ENCODE data around the gene ZFYVE19. TPM values are rescaled to one million over a fixed set of nuclear protein-coding genes. Genes with fewer than 3 reads are reported as not detected.

The ZFYVE19 gene
- total and polyA plus RNA-seq, 2 donors (not counting 1 experiment from before 2014, with no cell fraction given), result 14.1 to 21.3 TPM

DNA sequence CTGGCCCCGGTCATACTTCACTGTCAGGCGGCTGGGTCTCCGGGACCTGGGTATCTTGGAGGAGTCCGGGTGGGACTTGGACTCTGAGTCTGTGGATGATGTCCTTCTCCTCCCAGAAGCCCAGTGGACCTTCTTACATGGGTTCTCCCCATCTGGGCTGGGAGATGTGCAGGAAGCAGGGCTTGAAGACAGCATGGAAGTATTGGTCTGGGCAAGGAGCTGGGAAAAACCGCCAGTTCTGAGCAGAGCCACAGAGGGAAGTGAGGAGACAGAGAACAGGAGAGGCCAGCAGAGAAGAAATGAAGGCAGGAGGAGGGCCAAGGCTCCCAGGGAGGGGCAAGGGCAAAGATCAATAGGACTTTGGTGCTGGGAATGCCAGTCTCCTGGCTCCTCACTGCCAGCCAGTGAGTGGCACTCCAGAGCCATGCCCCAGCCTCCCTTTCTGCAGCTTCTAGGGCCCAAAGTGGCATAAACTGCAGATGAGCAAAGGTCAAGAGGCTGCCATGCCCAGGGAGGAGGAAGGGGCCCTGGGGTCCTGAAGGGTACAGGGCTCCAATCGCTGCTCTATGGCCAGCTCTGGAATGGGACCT, 21.7 kb downstream of the ZFYVE19 start, which contains the start of gene PPP1R14D:
Gene PPP1R14D (minus strand): TSS at position 262 of the 590 bp plus-strand sequence. CDS start 67 bp downstream, at position 195.
- DNase-seq (ENCODE audit: low read depth in 2 of 2), result no peak
- no peaks in the 10 kb centered on the region for H3K79me2 ChIP-seq (ENCODE audit: control insufficient read depth, insufficient read depth, low read length)
- TF ChIP-seq EZH2 (IDR thresholded peaks at IDR 0.05; ENCODE audit: low read length, missing control alignments) (no peak), CTCF (conservative IDR thresholded peaks at IDR 0.05 in 1 of 2, IDR thresholded peaks at IDR 0.05 in 1 of 2; ENCODE audit: low read depth in 1 of 2, low read length in 2 of 2) (no peak)
- H4K20me1 ChIP-seq (ENCODE audit: control insufficient read depth, extremely low read depth, insufficient read depth, low read length), result no peaks in the 10 kb centered on the region
- H3K4me1 ChIP-seq (ENCODE audit: control insufficient read depth, extremely low read depth, insufficient read depth, low read length), result no peaks in the 10 kb centered on the region
- no peak within 1 kb of the TSS for H3K4me3 ChIP-seq (replicated peaks in 1 of 4; ENCODE audit: control extremely low read depth in 1 of 4, insufficient read depth in 1 of 4, low read depth in 3 of 4, low read length in 4 of 4)
- H3K9me3 ChIP-seq (ENCODE audit: control insufficient read depth, insufficient read depth, low read depth, low read length), result no peaks in the 10 kb centered on the region
- peaks cover 16% of the 10 kb centered on the region for H3K27me3 ChIP-seq (ENCODE audit: control insufficient read depth, insufficient read depth, low read length)
- H3K36me3 ChIP-seq (ENCODE audit: control insufficient read depth, insufficient read depth, low read length), result no peaks in the 10 kb centered on the region
- H3K27ac ChIP-seq (ENCODE audit: insufficient read depth, low read length), result no peak within 1 kb of the TSS
- no peak within 1 kb of the TSS for H3K9ac ChIP-seq (ENCODE audit: insufficient read depth, low read length)
- H3K4me2 ChIP-seq (ENCODE audit: extremely low read depth, insufficient read depth, low read length), result no peak within 1 kb of the TSS
- no peak within 1 kb of the TSS for H2AFZ ChIP-seq (ENCODE audit: low read length)

- peaks cover 16% of the 10 kb centered on the region for H3K27me3 ChIP-seq (ENCODE audit: control insufficient read depth, insufficient read depth, low read length)
- H3K36me3 ChIP-seq (ENCODE audit: control insufficient read depth, insufficient read depth, low read length), result no peaks in the 10 kb centered on the region
- no peak for TF ChIP-seq CTCF (conservative IDR thresholded peaks at IDR 0.05 in 1 of 2, IDR thresholded peaks at IDR 0.05 in 1 of 2; ENCODE audit: low read depth in 1 of 2, low read length in 2 of 2)
- TF ChIP-seq EZH2 (IDR thresholded peaks at IDR 0.05; ENCODE audit: low read length, missing control alignments), result no peak
- no peak for DNase-seq (ENCODE audit: low read depth in 2 of 2)
- H3K4me2 ChIP-seq (ENCODE audit: extremely low read depth, insufficient read depth, low read length), result no peak overlapping the region
- no peak overlapping the region for H2AFZ ChIP-seq (ENCODE audit: low read length)
- H3K27ac ChIP-seq (ENCODE audit: insufficient read depth, low read length), result no peak overlapping the region
- no peaks in the 10 kb centered on the region for H3K9me3 ChIP-seq (ENCODE audit: control insufficient read depth, insufficient read depth, low read depth, low read length)
- no peak overlapping the region for H3K9ac ChIP-seq (ENCODE audit: insufficient read depth, low read length)
- no peak overlapping the region for H3K4me3 ChIP-seq (replicated peaks in 1 of 4; ENCODE audit: control extremely low read depth in 1 of 4, insufficient read depth in 1 of 4, low read depth in 3 of 4, low read length in 4 of 4)
- no peaks in the 10 kb centered on the region for H3K79me2 ChIP-seq (ENCODE audit: control insufficient read depth, insufficient read depth, low read length)
- H4K20me1 ChIP-seq (ENCODE audit: control insufficient read depth, extremely low read depth, insufficient read depth, low read length), result no peaks in the 10 kb centered on the region
- no peaks in the 10 kb centered on the region for H3K4me1 ChIP-seq (ENCODE audit: control insufficient read depth, extremely low read depth, insufficient read depth, low read length)
Measured at GRCh38 chr15:40829115-40829514, 22.2 kb downstream of the ZFYVE19 start.

DNA sequence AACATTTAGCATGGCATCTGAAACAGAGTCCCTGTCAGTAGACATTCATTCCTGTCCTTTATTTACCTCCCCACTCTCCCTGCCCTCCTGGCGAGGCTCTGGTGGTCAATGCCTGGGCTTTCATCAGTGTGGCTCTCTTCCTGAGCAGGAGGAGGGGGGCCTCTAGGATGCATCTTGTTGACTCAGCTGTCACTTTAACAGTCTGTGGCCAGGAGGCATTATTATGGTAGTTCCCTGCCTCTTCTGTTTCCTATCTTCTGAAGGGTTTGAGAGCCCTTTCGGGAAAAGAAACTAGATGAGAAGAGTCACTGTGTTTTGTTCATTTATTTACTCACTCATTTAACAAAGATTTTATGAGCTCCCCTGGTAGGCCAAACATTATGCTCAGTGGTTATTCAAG, 24.0 kb downstream of the ZFYVE19 start:
- H4K20me1 ChIP-seq (ENCODE audit: control insufficient read depth, extremely low read depth, insufficient read depth, low read length), result no peaks in the 10 kb centered on the region
- no peaks in the 10 kb centered on the region for H3K9me3 ChIP-seq (ENCODE audit: control insufficient read depth, insufficient read depth, low read depth, low read length)
- no peak overlapping the region for H2AFZ ChIP-seq (ENCODE audit: low read length)
- H3K79me2 ChIP-seq (ENCODE audit: control insufficient read depth, insufficient read depth, low read length), result no peaks in the 10 kb centered on the region
- H3K4me2 ChIP-seq (ENCODE audit: extremely low read depth, insufficient read depth, low read length), result no peak overlapping the region
- no peaks in the 10 kb centered on the region for H3K36me3 ChIP-seq (ENCODE audit: control insufficient read depth, insufficient read depth, low read length)
- H3K9ac ChIP-seq (ENCODE audit: insufficient read depth, low read length), result no peak overlapping the region
- peaks cover 9% of the 10 kb centered on the region for H3K27me3 ChIP-seq (ENCODE audit: control insufficient read depth, insufficient read depth, low read length)
- H3K27ac ChIP-seq (ENCODE audit: insufficient read depth, low read length), result no peak overlapping the region
- TF ChIP-seq EZH2 (IDR thresholded peaks at IDR 0.05; ENCODE audit: low read length, missing control alignments), result no peak
- TF ChIP-seq CTCF (conservative IDR thresholded peaks at IDR 0.05 in 1 of 2, IDR thresholded peaks at IDR 0.05 in 1 of 2; ENCODE audit: low read depth in 1 of 2, low read length in 2 of 2), result no peak
- H3K4me3 ChIP-seq (replicated peaks in 1 of 4; ENCODE audit: control extremely low read depth in 1 of 4, insufficient read depth in 1 of 4, low read depth in 3 of 4, low read length in 4 of 4), result no peak overlapping the region
- DNase-seq (ENCODE audit: low read depth in 2 of 2), result no peak
- no peaks in the 10 kb centered on the region for H3K4me1 ChIP-seq (ENCODE audit: control insufficient read depth, extremely low read depth, insufficient read depth, low read length)

Measured in fibroblast of lung (primary cell).